Medulla oblongata (tissue), 1 donor: ENCODE data around the gene OAS3.
"Not testable (repeated sequence)": the region's sequence is repeated elsewhere in the genome, so short reads cannot be mapped to it uniquely, and the experiment has no call there.

Source experiments
- DNase-seq: peaks from one replicate; pipeline ENCODE4 v3.0.0-alpha.2; 2015; ENCODE audit errors: extremely low spot score

Gene OAS3, protein sequence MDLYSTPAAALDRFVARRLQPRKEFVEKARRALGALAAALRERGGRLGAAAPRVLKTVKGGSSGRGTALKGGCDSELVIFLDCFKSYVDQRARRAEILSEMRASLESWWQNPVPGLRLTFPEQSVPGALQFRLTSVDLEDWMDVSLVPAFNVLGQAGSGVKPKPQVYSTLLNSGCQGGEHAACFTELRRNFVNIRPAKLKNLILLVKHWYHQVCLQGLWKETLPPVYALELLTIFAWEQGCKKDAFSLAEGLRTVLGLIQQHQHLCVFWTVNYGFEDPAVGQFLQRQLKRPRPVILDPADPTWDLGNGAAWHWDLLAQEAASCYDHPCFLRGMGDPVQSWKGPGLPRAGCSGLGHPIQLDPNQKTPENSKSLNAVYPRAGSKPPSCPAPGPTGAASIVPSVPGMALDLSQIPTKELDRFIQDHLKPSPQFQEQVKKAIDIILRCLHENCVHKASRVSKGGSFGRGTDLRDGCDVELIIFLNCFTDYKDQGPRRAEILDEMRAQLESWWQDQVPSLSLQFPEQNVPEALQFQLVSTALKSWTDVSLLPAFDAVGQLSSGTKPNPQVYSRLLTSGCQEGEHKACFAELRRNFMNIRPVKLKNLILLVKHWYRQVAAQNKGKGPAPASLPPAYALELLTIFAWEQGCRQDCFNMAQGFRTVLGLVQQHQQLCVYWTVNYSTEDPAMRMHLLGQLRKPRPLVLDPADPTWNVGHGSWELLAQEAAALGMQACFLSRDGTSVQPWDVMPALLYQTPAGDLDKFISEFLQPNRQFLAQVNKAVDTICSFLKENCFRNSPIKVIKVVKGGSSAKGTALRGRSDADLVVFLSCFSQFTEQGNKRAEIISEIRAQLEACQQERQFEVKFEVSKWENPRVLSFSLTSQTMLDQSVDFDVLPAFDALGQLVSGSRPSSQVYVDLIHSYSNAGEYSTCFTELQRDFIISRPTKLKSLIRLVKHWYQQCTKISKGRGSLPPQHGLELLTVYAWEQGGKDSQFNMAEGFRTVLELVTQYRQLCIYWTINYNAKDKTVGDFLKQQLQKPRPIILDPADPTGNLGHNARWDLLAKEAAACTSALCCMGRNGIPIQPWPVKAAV

DNA sequence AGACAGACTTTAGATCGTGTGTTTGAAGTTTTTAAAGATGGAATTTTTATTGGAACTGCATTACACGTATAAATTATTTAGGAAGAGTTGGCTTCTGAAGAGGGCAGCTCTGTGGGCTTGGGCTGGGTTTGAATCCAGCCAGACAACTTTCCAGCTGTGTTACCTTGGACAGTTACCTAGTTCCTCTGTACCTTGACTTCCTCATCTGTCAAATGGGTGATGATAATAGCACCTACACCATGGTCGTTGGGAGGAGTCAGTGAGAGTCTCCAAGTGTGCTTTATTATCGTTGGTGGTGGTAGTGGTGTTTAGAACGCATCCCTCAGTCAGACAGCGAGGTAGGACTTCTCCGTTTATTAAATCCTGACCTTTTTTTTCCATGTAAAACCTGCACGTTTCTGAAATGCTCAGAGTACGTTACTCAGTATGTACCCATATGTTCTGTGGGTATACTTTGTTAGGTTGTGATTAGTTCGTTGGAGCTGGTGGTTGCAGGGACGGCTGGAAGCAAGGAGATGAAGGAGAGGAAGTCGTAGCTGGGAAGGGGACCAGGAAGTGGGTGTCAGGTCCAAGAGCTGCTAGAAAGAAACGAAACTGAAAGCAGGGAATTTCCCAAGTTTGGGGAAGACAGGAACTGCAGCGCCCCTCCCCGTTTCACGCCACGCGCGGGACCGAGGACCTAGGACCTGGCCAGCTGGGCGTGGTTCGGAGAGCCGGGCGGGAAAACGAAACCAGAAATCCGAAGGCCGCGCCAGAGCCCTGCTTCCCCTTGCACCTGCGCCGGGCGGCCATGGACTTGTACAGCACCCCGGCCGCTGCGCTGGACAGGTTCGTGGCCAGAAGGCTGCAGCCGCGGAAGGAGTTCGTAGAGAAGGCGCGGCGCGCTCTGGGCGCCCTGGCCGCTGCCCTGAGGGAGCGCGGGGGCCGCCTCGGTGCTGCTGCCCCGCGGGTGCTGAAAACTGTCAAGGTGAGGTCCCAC, at the start of gene OAS3:
TSS of gene OAS3 (plus strand) at position 734 of the 979 bp plus-strand sequence. CDS start at position 791, 57 bp downstream.
- peak; percentile 79 for DNase-seq

DNA sequence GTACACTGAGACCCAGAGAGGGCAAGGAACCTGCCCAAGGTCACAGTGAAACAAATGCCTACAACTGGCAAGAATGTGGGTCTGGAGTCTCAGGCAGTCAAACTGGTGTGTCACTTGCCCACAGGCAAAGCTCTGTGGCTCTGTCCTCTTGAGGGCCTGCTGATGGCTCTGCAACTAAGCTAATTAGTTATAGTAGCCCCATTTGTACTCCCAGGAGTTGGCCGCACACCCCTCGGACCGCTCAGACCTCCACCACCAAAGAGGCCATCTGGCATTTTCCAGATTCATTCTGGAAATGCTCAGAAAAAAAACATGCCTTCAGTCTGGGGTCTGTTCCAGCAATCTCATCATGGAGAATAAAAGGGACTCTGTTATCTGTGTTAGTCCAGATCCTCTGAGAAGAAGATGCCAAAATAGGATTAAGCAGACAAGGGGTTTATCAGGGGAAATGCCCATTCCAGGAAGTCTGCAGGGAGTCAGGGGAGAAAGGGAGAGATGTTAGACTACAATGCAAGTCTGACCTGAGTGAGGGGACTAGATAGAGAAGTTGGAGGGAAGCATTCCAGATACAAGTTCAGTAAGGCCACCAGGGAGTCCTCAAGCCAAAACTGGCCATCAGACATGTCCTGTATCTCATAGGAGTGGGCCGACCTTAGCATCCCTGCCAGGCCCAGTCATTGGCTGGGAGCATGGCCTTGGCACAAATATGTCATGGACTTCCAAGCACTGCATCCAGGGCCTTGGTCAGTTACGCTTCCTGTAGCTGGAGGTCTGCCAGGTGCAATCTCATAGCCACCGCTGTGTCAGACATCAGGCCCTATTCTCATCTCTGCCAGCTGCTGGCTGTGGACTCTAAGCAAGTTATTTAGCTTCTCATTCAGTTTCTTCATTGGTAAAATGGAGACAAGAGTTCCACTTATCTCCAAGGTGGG, 46.9 kb upstream of the OAS3 start:
- DNase-seq = peak; percentile 48

DNA sequence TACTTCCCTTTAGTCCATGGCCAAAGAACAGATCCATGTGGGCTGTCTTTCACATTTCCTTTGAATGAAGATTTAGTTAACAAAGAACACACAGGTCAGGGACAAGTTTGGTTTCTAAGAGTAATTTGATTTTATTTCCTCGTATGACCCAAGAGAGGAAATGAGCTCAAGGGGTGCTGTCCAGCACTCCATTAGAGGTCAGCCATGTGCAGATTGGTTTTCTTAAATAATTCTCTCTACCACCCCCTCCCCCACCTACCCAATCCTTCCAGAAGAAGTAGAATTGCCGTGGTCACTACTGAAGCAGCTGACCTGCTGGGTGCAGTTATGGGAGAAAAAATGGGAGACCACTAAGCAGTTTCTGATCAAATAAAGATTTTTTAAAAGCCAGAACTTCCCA, 45.4 kb upstream of the OAS3 start:
- DNase-seq = no peak

DNA sequence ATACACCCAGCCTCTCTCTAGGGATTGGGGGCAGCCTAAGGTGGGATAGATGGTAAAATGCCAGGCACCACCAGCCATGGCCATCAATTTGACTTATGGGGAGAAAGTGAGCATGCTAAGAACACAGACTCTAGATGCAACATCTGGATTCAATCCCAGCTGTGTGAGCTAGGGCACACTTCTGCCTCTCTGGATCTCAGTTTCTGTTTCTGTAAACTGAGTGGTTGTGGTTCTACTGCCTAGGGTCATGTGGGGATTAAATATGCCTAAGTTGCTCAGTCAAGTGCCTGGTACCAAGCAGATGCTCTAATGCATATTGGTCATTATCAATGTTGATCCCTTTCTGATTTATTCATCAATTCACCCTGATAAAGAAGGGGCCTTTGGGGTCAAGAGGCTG, 44.1 kb upstream of the OAS3 start:
- DNase-seq = no peak

DNA sequence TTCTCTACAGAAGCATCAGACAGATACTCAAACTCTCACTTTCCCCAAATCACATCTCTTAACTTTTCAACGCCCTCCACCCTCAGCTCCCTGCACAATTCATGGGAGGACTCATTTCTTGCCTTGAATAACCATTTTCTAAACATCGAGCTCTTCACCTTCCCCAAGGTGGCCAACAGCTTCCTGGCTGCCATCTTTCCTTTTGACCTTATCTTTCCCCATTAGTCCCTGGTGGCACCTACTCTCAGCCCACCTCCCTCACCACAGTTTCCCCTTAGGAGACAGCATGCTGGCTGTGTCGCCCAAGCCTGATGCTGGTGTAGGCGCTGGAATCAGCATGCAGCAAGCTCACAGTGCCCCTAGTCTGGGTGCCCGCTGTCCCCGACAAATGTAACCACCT, 39.9 kb upstream of the OAS3 start:
- no peak for DNase-seq

DNA sequence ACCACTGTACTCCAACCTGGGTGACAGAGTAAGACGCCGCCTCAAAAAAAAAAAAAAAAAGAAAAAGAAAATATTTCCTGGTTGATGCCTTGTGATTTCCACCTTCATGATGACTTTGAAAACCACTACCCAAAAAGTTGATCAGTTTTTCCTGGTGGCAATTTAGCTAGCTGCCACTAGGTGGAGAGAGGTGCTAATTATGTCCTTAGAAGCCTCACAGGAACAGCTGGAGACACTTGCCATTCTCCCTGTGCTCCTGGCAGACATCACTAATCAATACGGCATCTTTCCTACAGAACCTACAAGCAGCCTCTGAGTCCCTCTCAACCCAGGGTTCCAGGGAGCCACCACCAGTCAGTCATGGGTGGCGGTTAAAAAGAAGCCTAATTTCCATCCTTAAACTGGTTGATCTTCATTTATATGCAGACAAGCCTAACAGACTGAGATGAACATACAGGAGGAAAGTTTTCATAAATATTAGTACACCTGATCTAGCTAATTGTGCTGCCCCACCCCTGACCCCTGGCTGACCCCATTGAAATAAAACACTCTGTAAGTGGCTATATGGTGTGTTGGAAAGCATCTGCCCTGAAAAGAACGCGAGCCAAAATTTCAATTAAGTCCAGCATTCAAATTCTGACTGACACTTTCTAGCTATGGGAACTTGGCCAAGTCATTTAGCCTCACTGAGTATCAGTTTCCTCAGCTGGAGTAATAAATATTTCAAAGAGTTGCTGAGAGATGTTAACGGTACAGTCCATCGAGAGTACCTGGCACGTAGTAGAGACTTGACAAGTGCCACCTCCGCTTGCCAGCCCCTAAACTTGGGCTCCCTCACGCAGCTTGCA, 37.8 kb upstream of the OAS3 start:
- peak; percentile 43 for DNase-seq

DNA sequence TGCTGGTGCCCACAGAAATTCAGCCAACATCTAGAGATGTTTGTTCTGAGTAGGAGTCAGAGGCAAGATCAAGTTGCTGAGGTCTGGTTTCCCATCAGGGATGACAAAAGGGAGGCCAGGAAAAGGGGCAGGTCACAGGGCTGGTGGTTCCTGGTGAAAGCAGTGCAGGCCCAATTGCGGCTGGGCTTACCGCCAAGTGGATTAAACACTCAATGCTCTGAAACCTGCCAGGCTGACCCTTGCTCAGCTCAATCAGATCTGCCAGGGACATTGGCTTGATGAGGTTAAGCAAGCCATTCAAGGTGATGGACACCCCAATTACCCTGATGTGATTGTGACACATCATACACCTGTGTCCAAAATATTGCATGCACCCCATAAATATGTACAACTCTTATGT, 37.0 kb upstream of the OAS3 start:
- DNase-seq = no peak

DNA sequence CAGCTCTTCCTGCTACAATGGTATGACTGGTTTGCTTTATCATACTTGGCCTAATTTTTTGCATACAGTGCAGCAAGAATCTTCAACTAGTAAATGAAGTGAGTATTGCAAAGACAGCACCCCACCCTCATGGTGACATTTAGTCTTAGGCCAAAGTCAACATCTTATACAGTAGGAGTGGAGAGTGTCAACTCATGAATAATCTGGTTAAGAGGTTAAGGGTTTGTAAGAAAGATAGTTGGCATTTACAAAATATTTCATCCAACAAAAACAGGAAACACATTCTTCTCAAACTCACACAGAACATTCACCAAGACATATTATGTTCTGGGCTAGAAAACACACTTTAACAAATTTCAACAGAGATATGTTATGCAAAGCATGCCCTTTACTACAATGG, 33.7 kb upstream of the OAS3 start:
- no peak for DNase-seq

DNA sequence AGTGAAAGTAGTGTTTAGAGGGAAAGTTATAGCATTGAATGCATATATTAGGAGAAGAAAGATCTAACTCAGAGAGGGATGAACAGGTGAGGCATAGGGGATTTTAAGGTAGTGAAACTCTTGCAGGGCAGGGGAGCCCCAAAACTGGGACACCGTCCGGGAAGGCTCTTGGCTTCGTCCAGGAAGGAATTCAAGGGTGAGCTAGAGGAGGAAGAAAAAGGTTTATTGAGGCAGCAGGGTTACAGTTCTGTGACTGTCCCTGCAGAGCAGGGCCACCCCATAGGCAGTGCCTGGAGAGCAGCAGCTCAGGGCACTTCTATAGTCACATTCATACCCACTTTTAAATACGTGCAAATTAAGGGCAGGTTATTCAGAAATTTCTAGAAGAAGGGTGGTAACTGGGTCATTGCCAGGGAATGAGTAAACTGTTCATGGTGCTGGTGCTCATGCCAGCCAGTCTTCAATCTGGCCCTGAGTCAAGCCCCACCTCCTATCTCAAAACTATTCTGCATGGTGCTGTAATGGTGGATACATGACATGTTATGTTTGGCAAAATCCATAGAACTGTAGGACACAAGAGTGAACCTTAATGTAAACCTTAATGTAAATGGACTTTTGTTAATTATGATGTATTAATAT, 32.7 kb upstream of the OAS3 start:
- DNase-seq = no peak

DNA sequence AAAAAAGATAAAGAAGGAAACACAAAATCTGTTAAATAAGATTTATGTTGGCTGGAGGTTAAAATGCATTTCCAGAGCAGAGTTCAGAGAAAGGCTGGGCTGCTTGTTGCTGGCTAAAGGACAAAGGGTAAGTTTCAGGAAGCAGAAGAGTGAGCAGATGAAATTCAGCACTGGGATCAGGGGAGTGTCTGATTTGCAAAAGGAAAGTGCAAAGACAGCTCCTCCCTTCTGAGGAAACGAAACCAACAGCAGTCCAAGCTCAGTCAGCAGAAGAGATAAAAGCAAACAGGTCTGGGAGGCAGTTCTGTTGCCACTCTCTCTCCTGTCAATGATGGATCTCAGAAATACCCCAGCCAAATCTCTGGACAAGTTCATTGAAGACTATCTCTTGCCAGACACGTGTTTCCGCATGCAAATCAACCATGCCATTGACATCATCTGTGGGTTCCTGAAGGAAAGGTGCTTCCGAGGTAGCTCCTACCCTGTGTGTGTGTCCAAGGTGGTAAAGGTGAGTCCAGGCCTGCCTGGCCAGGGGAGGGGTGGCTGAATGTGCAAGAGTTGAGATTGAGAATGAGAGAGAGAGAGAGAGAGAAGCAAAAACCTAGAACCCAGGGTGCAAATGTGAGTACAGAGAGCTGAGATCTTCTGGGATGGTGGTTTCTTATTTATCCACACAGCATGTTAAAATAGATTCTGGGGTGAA, 31.4 kb upstream of the OAS3 start, which contains the start of gene OAS1:
TSS of gene OAS1 (plus strand) at position 251 of the 703 bp plus-strand sequence. CDS start at position 329, 78 bp downstream.
- DNase-seq = peak; percentile 80

DNA sequence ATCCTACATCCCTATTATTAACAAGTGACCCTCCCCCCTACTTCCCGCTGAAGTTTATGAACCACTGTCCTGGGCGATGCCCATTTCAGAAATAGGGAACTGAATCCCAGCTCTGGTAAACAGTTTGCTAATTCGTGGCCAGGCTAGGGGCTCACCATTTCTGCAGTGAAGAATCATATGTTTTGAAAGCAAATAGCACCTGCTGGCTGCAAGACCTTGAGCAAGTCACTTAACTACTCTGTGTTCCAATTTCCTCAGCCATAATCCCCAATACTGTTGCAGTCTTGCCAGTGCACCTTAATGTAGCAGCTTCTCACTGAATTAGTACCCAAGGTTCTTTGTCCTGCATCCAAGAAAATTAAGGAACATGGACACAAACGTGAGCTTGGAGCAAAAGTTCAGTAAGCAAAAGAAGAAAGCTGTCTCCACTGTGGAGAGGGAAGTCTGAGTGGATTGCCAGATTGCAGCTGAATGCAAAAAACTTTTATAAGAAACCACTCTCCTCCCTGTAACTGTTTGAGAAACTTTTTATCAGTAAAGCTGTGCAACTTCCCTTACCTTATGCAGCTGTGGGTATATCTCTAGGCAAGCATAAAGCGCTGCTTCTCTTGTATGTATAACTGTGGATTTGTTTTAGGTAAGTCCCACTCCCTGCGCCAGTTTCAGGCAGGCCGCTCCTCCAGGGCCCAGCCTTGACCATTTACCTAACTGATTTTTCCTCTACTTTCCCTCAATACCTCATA, 30.7 kb upstream of the OAS3 start:
- peak; percentile 58 for DNase-seq

DNA sequence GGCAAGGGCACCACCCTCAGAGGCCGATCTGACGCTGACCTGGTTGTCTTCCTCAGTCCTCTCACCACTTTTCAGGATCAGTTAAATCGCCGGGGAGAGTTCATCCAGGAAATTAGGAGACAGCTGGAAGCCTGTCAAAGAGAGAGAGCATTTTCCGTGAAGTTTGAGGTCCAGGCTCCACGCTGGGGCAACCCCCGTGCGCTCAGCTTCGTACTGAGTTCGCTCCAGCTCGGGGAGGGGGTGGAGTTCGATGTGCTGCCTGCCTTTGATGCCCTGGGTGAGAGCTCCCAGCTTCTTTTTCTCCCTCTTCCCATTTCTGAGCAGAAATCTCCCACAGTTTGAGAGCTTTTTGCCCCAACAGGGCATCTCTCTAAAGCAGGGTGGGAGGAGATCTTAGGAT, 29.7 kb upstream of the OAS3 start:
- no peak for DNase-seq

DNA sequence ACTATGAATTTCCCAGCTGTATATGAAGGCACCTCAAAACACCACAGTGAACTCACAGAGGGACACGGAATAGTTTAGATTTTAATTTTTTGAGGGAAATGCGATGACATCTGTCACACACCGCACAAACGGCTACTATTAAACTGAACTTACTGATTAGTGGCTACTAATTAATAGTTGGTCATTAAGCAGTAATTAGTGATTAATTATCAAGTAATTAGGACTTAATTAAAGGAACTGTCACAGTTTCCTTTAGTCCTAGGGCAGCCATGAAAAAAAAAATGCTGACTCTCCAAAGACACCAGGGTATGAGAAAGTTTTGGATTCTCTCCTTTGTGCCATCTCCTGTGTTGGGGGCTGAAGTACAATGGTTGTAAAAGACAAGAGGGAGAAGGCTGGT, 28.6 kb upstream of the OAS3 start:
- DNase-seq = no peak

DNA sequence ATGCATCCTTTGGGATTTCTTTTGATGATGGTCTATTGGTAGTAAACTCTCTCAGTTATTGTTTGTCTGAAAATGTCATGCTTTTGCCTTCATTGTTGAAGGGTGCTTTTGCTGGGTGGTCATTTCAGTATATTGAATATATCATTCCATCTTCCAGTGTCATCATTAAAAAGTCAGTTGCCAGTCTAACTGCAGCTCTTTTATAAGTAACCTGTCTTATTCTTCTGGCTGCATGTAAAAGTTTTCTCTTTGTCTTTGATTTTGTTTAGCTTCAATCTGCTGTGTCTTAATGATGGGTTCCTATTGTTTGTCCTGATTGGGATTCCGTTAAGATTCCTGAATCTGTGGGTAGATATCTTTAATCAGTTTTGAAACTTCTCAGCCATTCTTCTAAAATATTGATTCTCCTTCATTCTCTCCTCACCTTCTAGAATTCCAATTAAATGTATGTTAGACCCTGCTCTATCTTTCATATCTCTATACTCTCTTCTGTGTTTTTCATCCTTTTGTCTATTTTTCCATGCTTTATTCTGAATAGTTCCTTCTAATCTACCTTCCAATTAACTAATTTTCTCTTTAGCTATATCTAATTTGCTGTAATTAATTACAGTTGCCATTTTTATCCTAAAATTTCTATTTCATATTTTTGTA, 25.1 kb upstream of the OAS3 start:
- no peak for DNase-seq

DNA sequence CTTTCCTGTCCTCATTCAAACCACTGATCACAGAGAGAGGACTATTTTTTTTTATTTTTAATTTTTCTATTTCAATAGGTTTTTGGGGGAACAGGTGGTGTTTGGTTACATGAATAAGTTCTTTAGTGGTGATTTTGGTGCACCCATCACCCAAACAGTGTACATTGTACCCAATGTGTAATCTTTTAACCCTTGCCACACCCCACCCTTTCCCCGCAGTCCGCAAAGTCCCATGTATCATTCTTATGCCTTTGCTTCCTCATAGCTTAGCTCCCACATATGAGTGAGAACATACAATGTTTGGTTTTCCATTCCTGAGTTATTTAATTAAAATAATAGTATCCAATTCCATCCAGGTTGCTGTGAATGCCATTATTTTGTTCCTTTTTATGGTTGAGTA, 24.4 kb upstream of the OAS3 start:
- not testable (repeated sequence) for DNase-seq

DNA sequence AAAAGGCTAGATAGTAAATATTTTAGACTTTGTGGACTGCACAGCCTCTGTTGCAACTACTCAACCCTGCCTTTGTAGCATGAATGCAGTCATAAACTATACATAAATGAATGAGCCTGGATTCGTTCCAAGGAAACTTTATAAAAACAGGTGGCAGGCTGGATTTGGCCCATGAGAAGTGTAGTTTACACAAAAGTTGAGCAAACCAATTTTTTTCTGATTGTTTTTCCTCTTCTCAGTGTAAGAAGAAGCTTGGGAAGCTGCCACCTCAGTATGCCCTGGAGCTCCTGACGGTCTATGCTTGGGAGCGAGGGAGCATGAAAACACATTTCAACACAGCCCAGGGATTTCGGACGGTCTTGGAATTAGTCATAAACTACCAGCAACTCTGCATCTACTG, 22.0 kb upstream of the OAS3 start:
- DNase-seq = no peak

DNA sequence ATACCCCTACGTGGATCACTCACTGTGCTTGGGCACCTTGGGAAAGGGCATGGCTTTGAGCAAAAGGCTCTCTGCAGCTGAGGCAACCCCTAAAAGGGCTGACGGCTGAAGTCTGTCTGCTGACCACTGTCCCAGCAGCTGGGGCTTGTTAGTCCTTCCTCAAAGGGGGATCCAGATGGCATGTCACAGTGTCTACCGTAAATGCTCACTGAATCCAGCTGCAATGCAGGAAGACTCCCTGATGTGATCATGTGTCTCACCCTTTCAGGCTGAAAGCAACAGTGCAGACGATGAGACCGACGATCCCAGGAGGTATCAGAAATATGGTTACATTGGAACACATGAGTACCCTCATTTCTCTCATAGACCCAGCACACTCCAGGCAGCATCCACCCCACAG, 19.2 kb upstream of the OAS3 start:
- DNase-seq = no peak
